HG03097 (cell line): ENCODE data around the gene SPIN1.
A peak's percentile ranks its signal among the peaks of the same experiment; 100 is the strongest.

Source experiments
- ATAC-seq: cut with Tn5 transposase; IDR thresholded peaks from one replicate; pipeline ENCODE4 v1.9.1; 2021; ENCODE audit not compliant: unreplicated experiment, low FRiP score

Gene SPIN1

DNA sequence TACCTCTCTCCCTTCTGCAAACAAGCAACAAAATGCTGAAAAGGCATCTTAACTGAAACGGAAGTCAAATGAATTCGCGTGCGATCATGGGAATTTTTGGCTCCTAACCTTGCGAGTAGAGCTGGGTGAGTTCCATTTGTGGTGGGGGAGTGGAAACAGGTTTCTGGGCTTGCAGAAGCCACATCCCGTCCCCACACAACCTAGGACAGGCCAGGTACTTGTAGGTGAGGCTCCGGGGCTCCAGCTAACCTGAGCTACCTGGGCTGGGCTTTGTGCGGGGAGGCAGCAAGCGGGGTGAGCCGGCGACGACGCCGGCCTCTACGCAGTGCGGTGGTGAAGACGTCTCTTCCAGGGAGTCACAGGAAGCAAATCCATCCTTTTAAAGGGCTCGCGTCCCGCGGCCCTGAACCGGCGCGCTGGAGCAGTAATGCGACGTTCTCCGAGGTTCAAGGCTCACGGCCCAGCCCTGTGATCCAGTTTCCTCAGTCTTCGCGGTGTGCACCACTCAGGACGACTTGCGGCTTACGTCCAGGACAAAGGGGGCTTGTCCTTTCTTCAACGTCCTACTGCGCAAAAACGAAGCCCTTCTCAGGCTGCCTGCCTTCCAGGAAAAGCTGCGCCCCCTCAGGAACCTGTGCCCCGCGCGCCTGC lies 567 bp upstream of the SPIN1 start:
- ATAC-seq: peak; percentile 4

DNA sequence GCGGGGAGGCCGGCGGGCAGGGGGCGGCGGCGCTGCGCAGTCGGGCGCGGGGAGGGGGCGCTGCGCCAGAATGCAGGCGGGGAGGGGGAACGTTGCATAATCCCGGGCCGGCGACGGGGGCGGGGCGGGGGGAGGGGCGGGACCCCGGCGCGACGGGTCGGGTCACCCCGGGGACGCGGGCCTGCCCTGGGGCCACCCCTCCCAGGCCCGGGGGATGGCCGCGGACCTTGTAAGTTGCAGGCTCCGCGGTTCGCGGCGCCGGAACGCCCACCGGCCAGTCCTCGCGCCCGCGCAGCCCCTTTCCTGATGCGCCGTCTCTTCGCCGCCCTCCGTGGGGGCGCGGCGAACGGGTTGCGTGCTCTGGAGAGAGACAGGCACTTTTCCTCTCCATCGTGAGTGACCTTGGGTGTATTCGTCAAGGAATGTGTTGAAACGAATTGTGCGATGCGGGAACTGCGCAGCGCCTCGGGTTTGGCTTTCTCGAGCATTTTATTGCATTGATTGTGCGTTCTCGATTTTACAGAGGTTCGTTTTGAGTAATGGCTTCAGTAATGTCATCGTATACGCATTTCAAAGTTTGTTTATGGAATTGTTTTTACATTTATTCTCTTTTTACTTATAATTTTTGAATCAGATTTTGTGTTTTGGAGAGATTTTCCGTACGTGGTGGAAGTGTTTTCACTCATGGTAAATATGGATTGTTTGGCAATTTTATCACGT lies 802 bp downstream of the SPIN1 start:
- peak; percentile 20 for ATAC-seq

DNA sequence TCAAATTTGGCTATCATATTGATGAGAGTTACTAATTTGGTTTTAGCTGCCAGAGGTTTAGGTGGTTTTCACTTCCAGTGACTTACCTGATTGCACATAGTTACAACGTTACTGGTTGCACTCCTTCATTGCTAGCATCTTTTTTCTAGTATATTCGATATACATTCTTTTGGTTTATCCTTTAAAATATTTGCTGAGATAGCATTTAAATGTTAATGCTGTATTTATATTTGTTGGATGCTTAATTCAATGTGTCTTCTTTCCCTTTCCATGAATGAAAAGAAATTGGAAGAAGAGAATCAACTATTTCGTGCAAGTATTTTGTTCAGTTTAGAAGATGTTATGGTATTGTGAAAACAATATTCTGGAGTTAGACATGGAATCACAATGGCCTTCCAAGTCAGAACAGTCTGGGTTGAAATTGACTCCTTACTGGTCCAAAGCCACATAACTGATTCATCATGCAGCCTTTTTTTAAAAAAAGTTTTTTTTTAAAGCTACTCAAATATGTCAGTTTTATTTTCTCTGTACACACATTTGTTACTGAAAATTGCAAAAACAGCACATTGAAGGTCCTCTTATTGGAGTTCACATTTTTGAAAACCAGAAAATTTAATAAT lies 2.2 kb downstream of the SPIN1 start:
- ATAC-seq: no peak

DNA sequence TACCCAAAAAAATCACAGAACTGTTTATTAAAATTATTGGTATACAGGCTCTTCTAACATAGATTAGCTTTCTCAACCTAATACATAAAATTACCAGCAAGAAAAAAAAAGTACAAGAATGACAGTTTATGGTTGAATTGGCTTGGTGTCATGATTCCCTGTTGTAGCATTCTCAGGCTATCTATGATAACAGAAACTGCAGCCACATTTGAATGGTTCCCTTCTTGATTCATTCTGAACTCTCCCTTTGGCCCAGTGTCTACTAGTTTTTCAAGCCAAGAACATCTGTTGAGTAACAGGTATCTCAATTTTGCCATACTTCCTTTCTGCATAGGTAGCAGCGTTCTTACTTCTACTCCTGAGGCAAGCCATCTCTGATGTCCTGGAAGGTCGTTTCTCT lies 3.0 kb downstream of the SPIN1 start:
- ATAC-seq: no peak

DNA sequence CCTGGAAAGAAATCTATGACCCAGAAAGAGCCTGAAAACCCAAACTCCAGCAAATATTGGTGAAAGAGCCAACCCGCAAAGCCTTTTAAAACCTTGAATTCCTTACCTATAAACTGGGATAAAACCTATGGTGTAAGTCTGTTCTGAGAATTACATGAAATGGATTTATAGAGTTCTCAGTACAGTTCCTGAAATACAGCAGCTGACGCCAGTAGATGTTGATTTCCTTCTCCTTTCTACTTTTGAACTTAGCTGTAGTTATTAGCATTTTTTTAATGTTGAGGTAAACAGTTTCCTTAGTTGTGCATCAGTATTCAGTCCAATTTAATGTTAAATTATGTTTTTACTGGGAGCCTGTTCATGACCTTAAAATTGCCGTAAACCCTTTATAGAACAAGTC lies 3.7 kb downstream of the SPIN1 start:
- no peak for ATAC-seq

DNA sequence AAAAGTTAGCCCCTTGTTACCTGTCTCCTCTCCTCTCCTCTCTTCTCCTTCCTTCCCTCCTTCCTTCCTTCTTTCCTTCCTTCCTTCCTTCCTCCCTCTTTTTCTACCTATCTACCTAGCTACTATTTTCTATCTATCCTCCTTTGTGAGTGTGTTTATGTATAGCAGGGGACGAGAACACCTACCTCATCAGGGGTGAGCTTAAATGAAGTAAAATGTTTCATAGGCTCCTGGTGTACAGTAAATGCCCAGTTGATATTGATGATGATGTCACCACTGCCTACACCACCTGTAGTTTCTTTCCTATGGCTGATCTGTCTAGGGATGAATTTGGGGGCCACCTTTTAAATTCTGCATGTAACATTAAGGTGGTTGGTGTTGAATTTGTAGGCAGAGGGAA lies 4.3 kb downstream of the SPIN1 start:
- ATAC-seq: no peak

DNA sequence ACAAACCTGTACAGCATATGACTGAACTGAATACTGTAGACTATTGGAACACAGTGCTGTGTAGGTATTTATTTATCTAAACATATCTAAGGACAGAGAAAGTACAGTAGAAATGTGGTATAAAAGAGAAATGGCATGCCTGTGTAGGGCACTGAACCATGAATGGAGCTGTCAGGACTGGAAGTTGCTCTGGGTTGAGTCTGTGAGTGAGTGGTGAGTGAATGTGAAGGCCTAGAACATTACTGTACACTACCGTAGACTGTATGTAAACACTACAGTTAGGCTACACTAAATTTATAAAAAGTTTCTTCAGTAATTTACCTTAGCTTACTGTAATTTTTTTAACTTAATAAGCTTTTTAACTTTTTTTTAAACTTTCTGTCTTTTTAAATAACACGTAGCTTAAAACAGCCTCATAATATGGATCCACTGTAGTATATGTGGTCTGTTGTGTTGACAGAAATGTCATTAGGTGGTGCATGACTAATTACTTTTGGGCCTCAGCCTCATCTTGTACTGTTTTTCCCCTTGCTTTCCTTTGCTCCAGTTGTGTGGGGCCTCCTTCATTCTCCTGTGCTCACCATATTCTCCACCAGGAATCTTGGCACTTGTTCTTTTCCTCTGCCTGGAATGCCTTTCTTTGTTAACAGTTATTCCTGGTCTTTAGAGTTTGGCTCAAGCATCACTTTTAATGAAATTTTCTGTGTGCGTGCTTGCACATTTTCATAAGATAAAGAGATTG lies 8.8 kb downstream of the SPIN1 start:
- ATAC-seq: no peak

DNA sequence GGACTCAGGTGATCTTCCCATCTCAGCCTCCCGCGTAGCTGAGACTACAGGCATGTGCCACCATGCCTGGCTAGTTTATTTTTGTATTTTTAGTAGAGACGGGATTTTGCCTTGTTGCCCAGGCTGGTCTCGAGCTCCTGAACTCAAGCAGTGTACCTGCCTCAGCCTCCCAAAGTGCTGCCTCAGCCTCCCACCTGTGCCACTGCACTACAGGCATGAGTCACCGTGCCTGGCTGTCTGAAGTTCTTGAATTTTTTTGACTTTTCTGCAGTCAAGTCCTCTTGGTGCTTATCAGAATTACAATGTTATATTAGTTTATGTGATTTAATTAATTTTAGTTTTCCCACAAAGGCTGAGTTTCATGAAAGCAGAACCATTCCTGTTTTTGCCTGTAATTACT lies 9.8 kb downstream of the SPIN1 start:
- ATAC-seq: no peak

DNA sequence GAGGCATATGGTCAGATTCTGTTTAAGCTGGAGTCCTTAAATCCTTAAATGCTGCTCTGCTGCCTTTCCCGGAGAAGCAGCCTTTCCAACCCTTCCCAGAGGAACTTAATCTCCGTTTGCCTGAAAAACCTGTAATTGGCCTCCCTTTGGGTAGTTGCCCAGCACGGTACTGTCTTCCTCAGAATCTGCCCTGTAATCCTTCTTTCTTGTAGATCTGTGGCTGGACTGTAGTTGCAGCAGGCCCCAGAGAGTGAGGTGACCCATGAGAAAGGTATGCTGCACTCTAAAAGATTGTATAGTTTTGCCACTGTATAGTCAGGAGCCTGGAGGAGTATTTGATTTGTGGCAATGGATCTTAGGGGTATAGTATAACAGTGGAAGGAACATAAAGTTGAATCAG lies 11.7 kb downstream of the SPIN1 start:
- no peak for ATAC-seq

DNA sequence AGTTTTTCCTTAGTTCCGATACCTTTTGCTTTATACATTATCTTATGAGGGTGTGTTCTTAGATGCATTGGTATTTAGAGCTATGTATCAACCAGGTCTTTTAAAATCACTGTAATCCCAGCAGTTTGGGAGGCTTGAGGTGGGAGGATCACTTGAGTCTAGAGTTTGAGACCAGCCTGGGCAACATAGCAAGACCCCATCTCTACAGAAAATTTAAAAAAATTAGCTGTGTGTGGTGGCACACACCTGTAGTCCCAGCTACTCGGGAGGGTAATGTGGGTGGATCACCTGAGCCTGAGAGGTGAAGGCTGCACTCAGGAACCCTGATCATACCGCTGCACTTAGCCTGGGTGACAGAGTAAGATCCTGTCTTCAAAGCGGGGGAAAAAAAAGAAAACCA lies 15.1 kb downstream of the SPIN1 start:
- no peak for ATAC-seq

DNA sequence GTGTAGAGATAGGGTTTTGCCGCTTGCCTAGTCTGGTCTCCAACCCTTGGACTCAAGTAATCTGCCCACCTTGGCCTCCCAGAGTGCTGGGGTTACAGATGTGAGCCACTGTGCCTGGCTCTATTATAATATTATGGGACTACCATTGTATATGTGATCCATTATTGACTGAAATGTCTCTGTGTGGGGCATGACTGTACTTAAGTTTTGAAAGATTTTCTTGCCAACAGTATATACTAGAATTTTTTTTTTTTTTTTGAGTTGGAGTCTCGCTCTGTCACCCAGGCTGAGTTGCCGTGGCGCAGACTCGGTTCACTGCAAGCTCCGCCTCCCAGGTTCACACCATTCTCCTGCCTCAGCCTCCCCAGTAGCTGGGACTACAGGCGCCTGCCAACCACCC lies 17.8 kb downstream of the SPIN1 start:
- no peak for ATAC-seq

DNA sequence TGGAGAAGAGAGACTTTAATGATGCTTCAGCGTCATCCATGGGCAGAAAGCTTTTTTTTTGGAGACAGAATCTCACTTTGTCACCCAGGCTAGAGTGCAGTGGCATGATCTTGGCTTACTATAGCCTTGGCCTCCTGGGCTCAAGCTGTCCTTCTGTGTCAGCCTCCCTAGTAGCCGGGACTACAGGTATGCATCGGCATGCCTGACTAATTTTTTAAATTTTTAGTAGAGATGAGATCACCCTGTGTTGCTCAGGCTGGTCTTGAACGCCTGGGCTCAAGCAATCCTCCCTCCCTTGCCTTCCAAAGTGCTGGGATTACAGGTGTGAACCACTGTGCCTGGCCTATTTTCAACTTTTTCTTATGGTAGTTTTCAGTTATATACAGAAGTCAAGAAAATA lies 23.2 kb downstream of the SPIN1 start:
- no peak for ATAC-seq

DNA sequence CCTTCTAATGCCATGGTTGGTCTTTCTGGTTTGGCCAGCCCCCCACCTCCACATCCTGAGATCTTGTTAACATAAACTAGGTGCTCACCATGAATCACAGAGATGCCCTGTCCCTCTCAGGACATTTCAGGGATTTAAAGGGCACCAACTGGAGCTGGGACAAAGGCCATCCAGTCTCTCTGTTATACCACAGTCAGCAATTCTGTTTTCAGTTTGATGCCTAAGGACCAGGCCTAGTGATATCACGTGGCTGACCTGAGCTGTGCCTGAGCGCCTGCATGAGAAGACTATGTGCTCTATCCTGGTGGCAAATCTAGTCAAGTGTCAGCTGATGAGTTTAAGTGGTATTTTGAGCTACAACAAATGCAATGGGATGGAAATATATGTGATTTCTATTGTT lies 26.1 kb downstream of the SPIN1 start:
- ATAC-seq: no peak

DNA sequence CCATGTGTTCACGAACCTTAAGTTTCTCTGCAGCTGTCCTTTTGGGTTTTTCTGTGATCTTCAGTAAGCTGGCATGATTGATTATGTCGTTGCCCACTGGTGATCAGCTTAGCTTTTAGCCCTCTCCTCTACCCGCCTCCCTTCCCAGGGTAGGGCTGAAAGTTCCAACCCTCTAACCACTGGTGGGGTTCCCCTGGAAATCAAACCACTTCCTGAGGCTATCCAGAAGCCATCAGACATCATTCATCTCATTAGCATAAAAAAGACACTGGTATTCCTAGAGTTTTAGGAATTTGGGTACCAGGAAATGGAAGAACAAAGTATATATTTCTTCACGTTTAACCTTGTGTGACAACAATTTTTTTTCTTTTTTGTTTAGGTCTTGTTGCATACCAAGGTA lies 29.8 kb downstream of the SPIN1 start:
- ATAC-seq: no peak

DNA sequence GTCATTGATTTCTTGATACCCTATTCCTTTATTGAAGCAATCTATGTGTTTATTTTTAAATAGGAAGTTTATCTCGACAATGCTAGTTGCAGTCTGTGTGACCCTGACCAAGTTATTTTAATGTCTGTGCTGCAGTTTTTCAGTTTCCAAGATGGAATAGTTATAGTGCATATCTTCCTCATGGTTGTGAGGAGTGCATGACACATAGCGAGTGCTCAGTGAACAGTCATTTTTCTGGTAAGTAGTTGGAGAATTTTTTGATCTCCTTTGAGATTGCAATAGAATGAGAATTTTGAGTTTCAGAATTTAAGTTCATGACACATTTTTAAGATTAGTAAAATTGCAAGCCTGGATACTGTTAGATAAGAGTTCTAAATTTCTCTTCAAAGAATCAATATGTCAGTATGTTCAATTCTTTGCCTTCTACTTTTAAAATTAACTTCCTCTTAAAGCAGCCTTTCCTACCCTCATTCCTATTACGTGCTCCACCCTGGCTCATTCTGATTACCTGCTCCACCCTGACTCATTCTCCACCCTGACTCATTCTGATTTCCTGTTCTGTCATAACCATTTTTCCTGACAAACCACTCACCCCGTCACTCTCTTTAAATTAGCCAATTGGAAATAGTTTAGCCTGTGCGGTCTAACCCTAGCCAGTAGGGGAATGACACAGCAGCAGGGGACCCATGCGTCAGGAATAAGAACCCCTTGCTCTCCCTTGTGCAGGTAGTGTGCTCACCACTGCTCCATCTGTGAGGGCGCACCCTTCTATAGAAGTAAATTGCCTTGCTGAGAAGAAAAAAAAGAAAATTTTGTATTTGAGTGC lies 30.7 kb downstream of the SPIN1 start:
- ATAC-seq: no peak

DNA sequence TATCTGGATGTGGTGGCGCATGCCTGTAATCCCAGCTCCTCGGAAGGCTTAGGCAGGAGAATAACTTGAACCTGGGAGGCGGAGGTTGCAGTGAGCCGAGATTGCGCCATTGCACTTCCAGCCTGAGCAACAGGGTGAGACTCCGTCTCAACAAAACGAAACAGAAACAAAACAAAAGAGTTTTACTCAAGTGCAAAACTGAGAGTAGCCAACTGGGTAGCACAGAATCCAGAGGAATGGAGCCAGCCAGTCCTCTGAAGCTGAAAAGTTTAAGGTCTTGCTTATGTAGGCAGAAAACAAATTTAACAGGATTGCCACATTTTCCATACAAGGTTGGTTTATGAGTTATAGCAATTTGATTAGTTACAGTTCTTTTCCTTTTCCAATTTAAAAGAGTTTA lies 32.0 kb downstream of the SPIN1 start:
- no peak for ATAC-seq

DNA sequence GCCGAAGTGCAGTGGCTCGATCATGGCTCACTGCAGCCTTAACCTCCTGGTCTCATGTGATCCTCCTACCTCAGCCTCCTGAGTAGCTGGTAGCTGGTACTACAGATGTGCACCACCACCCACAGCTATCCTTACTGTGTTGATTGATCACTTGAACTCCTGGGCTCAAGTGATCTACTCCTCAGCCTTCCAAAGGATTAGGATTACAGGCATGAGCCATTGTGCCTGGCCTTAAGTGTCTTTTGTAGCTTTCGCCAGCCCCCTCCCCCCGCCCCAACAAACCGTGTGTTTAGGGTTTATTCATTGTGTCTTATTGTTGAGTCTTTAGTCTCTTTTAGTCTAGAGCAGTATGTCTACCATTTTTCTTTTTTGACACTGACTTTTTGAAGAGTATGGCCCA lies 33.1 kb downstream of the SPIN1 start:
- ATAC-seq: no peak

DNA sequence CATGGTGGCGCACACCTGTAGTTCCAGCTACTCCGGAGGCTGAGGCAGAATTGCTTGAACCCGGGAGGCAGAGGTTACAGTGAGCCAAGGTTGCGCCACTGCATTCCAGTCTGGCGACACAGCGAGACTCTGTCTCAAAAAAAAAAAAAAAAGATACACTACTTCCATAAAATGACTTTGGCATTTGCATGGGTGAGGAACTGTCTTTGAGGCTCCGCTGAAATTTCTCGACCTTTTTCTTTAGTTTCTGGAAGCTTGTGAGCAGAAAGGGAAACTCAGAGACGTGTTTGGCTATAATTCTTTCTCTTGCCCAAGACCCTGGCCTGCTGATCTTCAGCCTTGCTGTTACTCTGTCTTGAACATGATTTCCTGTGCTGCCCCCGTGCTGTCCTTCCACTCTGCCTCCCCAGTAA lies 37.3 kb downstream of the SPIN1 start:
- ATAC-seq: no peak

DNA sequence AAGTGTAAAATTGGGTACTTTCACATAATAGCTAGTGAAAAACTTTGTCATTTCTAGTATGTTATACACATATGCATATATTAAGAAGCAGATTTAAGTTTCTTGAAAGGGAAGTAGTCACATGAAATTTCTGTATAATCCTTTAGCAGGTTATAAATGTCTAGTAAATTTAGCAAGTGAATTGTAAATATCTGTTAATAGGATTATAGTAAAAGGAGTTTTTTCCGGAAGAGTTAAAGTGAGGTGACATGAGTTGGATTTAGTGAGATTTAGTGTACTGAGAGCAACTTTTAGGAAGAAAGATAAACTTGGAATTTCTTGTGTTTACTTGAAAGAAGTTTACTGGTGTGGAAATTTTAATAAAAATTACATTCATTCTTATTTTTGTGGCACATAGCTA lies 38.4 kb downstream of the SPIN1 start:
- ATAC-seq: no peak

DNA sequence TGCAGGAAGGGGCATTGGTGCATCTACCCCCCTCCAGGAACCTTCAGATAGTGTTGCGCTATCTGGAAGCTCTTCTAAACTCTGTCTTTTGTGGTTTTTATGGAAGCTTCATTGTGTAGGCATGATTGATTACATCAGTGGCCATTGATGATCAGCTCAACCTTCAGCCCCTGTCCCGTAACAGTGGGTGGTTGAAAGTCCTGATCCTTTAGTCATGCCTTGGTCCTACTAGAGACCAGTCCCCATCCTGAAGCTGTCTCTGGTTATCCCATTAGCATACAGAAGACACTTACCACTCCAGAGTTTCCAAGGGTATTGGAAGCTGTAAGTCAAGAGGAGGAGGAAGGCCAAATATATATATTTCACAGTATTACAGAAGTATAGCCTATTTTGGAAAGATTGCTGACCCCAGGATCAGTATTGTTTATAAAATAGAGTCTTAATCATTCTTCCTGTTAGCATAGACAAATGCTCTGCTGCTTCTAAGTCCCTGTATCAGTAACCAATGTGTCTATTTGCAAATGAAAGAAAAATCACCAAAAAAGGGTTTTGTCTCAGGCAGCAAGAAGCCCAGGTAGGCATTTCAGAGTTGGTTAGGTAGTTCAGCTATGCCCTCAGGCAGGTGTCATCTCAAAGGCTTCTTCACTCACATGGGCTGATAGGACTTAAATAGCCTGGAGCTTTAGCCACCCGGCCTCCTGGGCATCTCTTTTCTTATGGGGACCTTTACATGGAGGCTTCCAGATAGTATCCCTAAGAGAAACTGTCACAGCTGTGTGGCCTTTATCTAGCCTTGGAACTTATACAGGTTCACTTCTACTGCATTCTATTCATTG lies 41.6 kb downstream of the SPIN1 start:
- ATAC-seq: no peak
